Measurements from ENCODE around the gene SDHA. TPM values are rescaled to one million over a fixed set of nuclear protein-coding genes. Genes with fewer than 3 reads are reported as not detected.

SDHA gene
- total RNA-seq, 1 experiment from 2014 or later: 54.0 TPM

- peak; percentile 96 for DNase-seq
- Histone ChIP-seq H3K36me3 (ENCODE audit: insufficient read depth, low read length) (no peaks in the 10 kb centered on the region), H4K20me1 (ENCODE audit: insufficient read depth, low read depth, low read length) (no peaks in the 10 kb centered on the region; the same call in 1 of the 2 replicates), H3K27me3 (ENCODE audit: low read length) (no peaks in the 10 kb centered on the region), H3K4me3 (ENCODE audit: low read length) (no peak overlapping the region), H3K9ac (ENCODE audit: low read length) (peak overlapping the region; percentile 33; the same call in 1 of the 2 replicates), H3K9me2 (replicated peaks; ENCODE audit: insufficient read depth, low read length) (no peaks in the 10 kb centered on the region), H3K9me3 (ENCODE audit: low read length) (no peaks in the 10 kb centered on the region), H3K4me1 (ENCODE audit: low read length) (peaks cover 23% of the 10 kb centered on the region), H3K27ac (ENCODE audit: low read length) (no peak overlapping the region), H3K4me2 (ENCODE audit: low read depth, low read length, poor library complexity, severe bottlenecking) (no peak overlapping the region), H2AFZ (ENCODE audit: low read length) (no peak overlapping the region), H3K79me2 (ENCODE audit: low read length) (no peaks in the 10 kb centered on the region)
Observed at GRCh38 chr5:188488-189481, 29.3 kb upstream of the SDHA start.

GRCh38 chr5:189486-189885 is 28.6 kb upstream of the SDHA start:
- DNase-seq: no peak
- H4K20me1 ChIP-seq (ENCODE audit: insufficient read depth, low read depth, low read length): no peaks in the 10 kb centered on the region; the same call in 1 of the 2 replicates
- H3K4me3 ChIP-seq (ENCODE audit: low read length): no peak overlapping the region
- no peaks in the 10 kb centered on the region for H3K9me3 ChIP-seq (ENCODE audit: low read length)
- no peaks in the 10 kb centered on the region for H3K79me2 ChIP-seq (ENCODE audit: low read length)
- H2AFZ ChIP-seq (ENCODE audit: low read length): no peak overlapping the region
- H3K36me3 ChIP-seq (ENCODE audit: insufficient read depth, low read length): no peaks in the 10 kb centered on the region
- H3K9me2 ChIP-seq (replicated peaks; ENCODE audit: insufficient read depth, low read length): no peaks in the 10 kb centered on the region
- peaks cover 23% of the 10 kb centered on the region for H3K4me1 ChIP-seq (ENCODE audit: low read length)
- no peak overlapping the region for H3K9ac ChIP-seq (ENCODE audit: low read length)
- no peak overlapping the region for H3K4me2 ChIP-seq (ENCODE audit: low read depth, low read length, poor library complexity, severe bottlenecking)
- no peak overlapping the region for H3K27ac ChIP-seq (ENCODE audit: low read length)
- H3K27me3 ChIP-seq (ENCODE audit: low read length): no peaks in the 10 kb centered on the region

- no peaks in the 10 kb centered on the region for H3K36me3 ChIP-seq (ENCODE audit: insufficient read depth, low read length)
- no peak overlapping the region for H3K4me3 ChIP-seq (ENCODE audit: low read length)
- H4K20me1 ChIP-seq (ENCODE audit: insufficient read depth, low read depth, low read length): no peaks in the 10 kb centered on the region; the same call in 1 of the 2 replicates
- no peaks in the 10 kb centered on the region for H3K9me3 ChIP-seq (ENCODE audit: low read length)
- H2AFZ ChIP-seq (ENCODE audit: low read length): no peak overlapping the region
- no peak overlapping the region for H3K4me2 ChIP-seq (ENCODE audit: low read depth, low read length, poor library complexity, severe bottlenecking)
- H3K9ac ChIP-seq (ENCODE audit: low read length): no peak overlapping the region
- H3K79me2 ChIP-seq (ENCODE audit: low read length): no peaks in the 10 kb centered on the region
- H3K4me1 ChIP-seq (ENCODE audit: low read length): peaks cover 23% of the 10 kb centered on the region
- no peaks in the 10 kb centered on the region for H3K9me2 ChIP-seq (replicated peaks; ENCODE audit: insufficient read depth, low read length)
- DNase-seq: no peak
- no peak overlapping the region for H3K27ac ChIP-seq (ENCODE audit: low read length)
- no peaks in the 10 kb centered on the region for H3K27me3 ChIP-seq (ENCODE audit: low read length)
Observed at GRCh38 chr5:189976-190365, 28.1 kb upstream of the SDHA start.

- Histone ChIP-seq H3K79me2 (ENCODE audit: low read length) (no peaks in the 10 kb centered on the region), H3K9me2 (replicated peaks; ENCODE audit: insufficient read depth, low read length) (no peaks in the 10 kb centered on the region), H3K36me3 (ENCODE audit: insufficient read depth, low read length) (no peaks in the 10 kb centered on the region), H3K4me2 (ENCODE audit: low read depth, low read length, poor library complexity, severe bottlenecking) (peak overlapping the region; percentile 35), H3K9me3 (ENCODE audit: low read length) (no peaks in the 10 kb centered on the region), H4K20me1 (ENCODE audit: insufficient read depth, low read depth, low read length) (no peaks in the 10 kb centered on the region; the same call in 1 of the 2 replicates), H3K4me1 (ENCODE audit: low read length) (peaks cover 23% of the 10 kb centered on the region), H3K9ac (ENCODE audit: low read length) (no peak overlapping the region; the same call in 1 of the 2 replicates), H2AFZ (ENCODE audit: low read length) (no peak overlapping the region), H3K4me3 (ENCODE audit: low read length) (no peak overlapping the region), H3K27me3 (ENCODE audit: low read length) (no peaks in the 10 kb centered on the region), H3K27ac (ENCODE audit: low read length) (no peak overlapping the region)
- DNase-seq: no peak
Observed at GRCh38 chr5:190366-191035, 27.6 kb upstream of the SDHA start.

GRCh38 chr5:191036-191948 is 26.8 kb upstream of the SDHA start, which contains the start of gene LRRC14B:
Gene LRRC14B (plus strand): TSS chr5:191495. CDS start chr5:191539, 44 bp downstream.
- H3K27ac ChIP-seq (ENCODE audit: low read length): no peak within 1 kb of the TSS
- H3K9me3 ChIP-seq (ENCODE audit: low read length): no peaks in the 10 kb centered on the region
- H3K9me2 ChIP-seq (replicated peaks; ENCODE audit: insufficient read depth, low read length): no peaks in the 10 kb centered on the region
- H2AFZ ChIP-seq (ENCODE audit: low read length): no peak within 1 kb of the TSS
- no peaks in the 10 kb centered on the region for H3K79me2 ChIP-seq (ENCODE audit: low read length)
- H3K9ac ChIP-seq (ENCODE audit: low read length): no peak within 1 kb of the TSS; the same call in 1 of the 2 replicates
- H3K4me2 ChIP-seq (ENCODE audit: low read depth, low read length, poor library complexity, severe bottlenecking): peak within 1 kb of the TSS; percentile 35
- peak; percentile 50 for DNase-seq
- peaks cover 23% of the 10 kb centered on the region for H3K4me1 ChIP-seq (ENCODE audit: low read length)
- no peak within 1 kb of the TSS for H3K4me3 ChIP-seq (ENCODE audit: low read length)
- no peaks in the 10 kb centered on the region; the same call in 1 of the 2 replicates for H4K20me1 ChIP-seq (ENCODE audit: insufficient read depth, low read depth, low read length)
- no peaks in the 10 kb centered on the region for H3K27me3 ChIP-seq (ENCODE audit: low read length)
- H3K36me3 ChIP-seq (ENCODE audit: insufficient read depth, low read length): no peaks in the 10 kb centered on the region

GRCh38 chr5:191949-192690 is 26.0 kb upstream of the SDHA start:
- H3K36me3 ChIP-seq (ENCODE audit: insufficient read depth, low read length): no peaks in the 10 kb centered on the region
- H3K27me3 ChIP-seq (ENCODE audit: low read length): no peaks in the 10 kb centered on the region
- no peak overlapping the region for H3K4me2 ChIP-seq (ENCODE audit: low read depth, low read length, poor library complexity, severe bottlenecking)
- no peaks in the 10 kb centered on the region; the same call in 1 of the 2 replicates for H4K20me1 ChIP-seq (ENCODE audit: insufficient read depth, low read depth, low read length)
- peaks cover 23% of the 10 kb centered on the region for H3K4me1 ChIP-seq (ENCODE audit: low read length)
- no peak for DNase-seq
- H3K79me2 ChIP-seq (ENCODE audit: low read length): no peaks in the 10 kb centered on the region
- no peak overlapping the region for H3K27ac ChIP-seq (ENCODE audit: low read length)
- H3K4me3 ChIP-seq (ENCODE audit: low read length): no peak overlapping the region
- no peak overlapping the region for H3K9ac ChIP-seq (ENCODE audit: low read length)
- H3K9me3 ChIP-seq (ENCODE audit: low read length): no peaks in the 10 kb centered on the region
- H2AFZ ChIP-seq (ENCODE audit: low read length): no peak overlapping the region
- H3K9me2 ChIP-seq (replicated peaks; ENCODE audit: insufficient read depth, low read length): no peaks in the 10 kb centered on the region

- H3K9ac ChIP-seq (ENCODE audit: low read length): no peak overlapping the region
- H4K20me1 ChIP-seq (ENCODE audit: insufficient read depth, low read depth, low read length): no peaks in the 10 kb centered on the region; the same call in 1 of the 2 replicates
- H3K4me3 ChIP-seq (ENCODE audit: low read length): no peak overlapping the region
- H2AFZ ChIP-seq (ENCODE audit: low read length): no peak overlapping the region
- no peak for DNase-seq
- peaks cover 23% of the 10 kb centered on the region for H3K4me1 ChIP-seq (ENCODE audit: low read length)
- no peaks in the 10 kb centered on the region for H3K79me2 ChIP-seq (ENCODE audit: low read length)
- H3K36me3 ChIP-seq (ENCODE audit: insufficient read depth, low read length): no peaks in the 10 kb centered on the region
- H3K27me3 ChIP-seq (ENCODE audit: low read length): no peaks in the 10 kb centered on the region
- H3K4me2 ChIP-seq (ENCODE audit: low read depth, low read length, poor library complexity, severe bottlenecking): no peak overlapping the region
- no peaks in the 10 kb centered on the region for H3K9me2 ChIP-seq (replicated peaks; ENCODE audit: insufficient read depth, low read length)
- H3K27ac ChIP-seq (ENCODE audit: low read length): no peak overlapping the region
- H3K9me3 ChIP-seq (ENCODE audit: low read length): no peaks in the 10 kb centered on the region
Observed at GRCh38 chr5:192691-192969, 25.5 kb upstream of the SDHA start.

All from Karpas-422 (cell line).